OCI-LY1 (cell line): ENCODE data around the gene CELSR1.

ENCODE experiments used
- H2AFZ ChIP-seq: fragments of 200-600 bp; sonication (generic), shearing (Covaris generic); 2 replicates; pipeline ENCODE4 v1.6.0; 2014; ENCODE audit warnings: antibody characterized with exemption, mild to moderate bottlenecking, low read length
- H3F3A ChIP-seq: fragments of 200-600 bp; sonication (generic), shearing (Covaris generic); 2 replicates; pipeline ENCODE4 v1.6.0; 2014; ENCODE audit warnings: mild to moderate bottlenecking, antibody characterized with exemption, low read length, moderate library complexity; ENCODE audit not compliant: insufficient read depth
- H3K27ac ChIP-seq: fragments of 200-600 bp; sonication (generic); 2 replicates; pipeline ENCODE4 v1.5.1; 2014; ENCODE audit warnings: low read length, mixed run types, mild to moderate bottlenecking, low read depth; ENCODE audit not compliant: poor library complexity, severe bottlenecking
- H3K27me3 ChIP-seq: fragments of 200-600 bp; sonication (generic); 2 replicates; pipeline ENCODE4 v1.6.0; 2014; ENCODE audit warnings: antibody characterized with exemption, mild to moderate bottlenecking, low read length, moderate library complexity; ENCODE audit not compliant: insufficient read depth
- H3K36me3 ChIP-seq: fragments of 200-600 bp; sonication (generic); 2 replicates; pipeline ENCODE4 v1.6.1; 2014; ENCODE audit warnings: mild to moderate bottlenecking, antibody characterized with exemption, low read length, moderate library complexity, mixed read lengths; ENCODE audit not compliant: insufficient read depth
- H3K4me1 ChIP-seq: fragments of 200-600 bp; sonication (generic); 2 replicates; pipeline ENCODE4 v1.5.1; 2014; ENCODE audit warnings: mild to moderate bottlenecking, low read length, moderate library complexity; ENCODE audit not compliant: insufficient read depth, severe bottlenecking
- H3K4me2 ChIP-seq: fragments of 200-600 bp; sonication (generic), shearing (Covaris generic); 2 replicates; pipeline ENCODE4 v1.6.1; 2014; ENCODE audit warnings: low read length
- H3K4me3 ChIP-seq: fragments of 200-600 bp; sonication (generic); 2 replicates; pipeline ENCODE4 v1.5.1; 2014; ENCODE audit warnings: low read length, low read depth, mild to moderate bottlenecking, mixed read lengths; ENCODE audit not compliant: poor library complexity, severe bottlenecking
- H3K79me2 ChIP-seq: fragments of 200-600 bp; shearing (Covaris generic); 2 replicates; pipeline ENCODE4 v1.6.1; 2016; ENCODE audit warnings: mixed run types, low read length, mixed read lengths; ENCODE audit not compliant: insufficient read depth
- H3K9ac ChIP-seq: fragments of 200-600 bp; sonication (generic), shearing (Covaris generic); 2 replicates; pipeline ENCODE4 v1.6.1; 2014; ENCODE audit warnings: mild to moderate bottlenecking, low read length, mixed read lengths
- H3K9me2 ChIP-seq: fragments of 200-600 bp; sonication (generic), shearing (Covaris generic); 2 replicates; pipeline ENCODE4 v1.6.1; 2014; ENCODE audit warnings: low read depth, mild to moderate bottlenecking, low read length, mixed read lengths
- H3K9me3 ChIP-seq: fragments of 200-600 bp; shearing (Covaris generic); 2 replicates; pipeline ENCODE4 v1.6.1; 2014; ENCODE audit warnings: low read length, mixed read lengths
- H4K20me1 ChIP-seq: fragments of 200-600 bp; sonication (generic), shearing (Covaris generic); 2 replicates; pipeline ENCODE4 v1.6.0; 2016; ENCODE audit warnings: mild to moderate bottlenecking, low read length; ENCODE audit not compliant: insufficient read depth
- EZH2 ChIP-seq: fragments of 200-600 bp; sonication (generic), shearing (Covaris generic); IDR thresholded peaks from 2 replicates; pipeline ENCODE4 v1.8.0; 2017; ENCODE audit warnings: borderline replicate concordance, mixed run types, mild to moderate bottlenecking, antibody characterized with exemption, low read length, moderate library complexity, mixed read lengths
- TF ChIP-seq, protein P1 (sequence below): fragments of 200-600 bp; sonication (generic), shearing (Covaris generic); IDR thresholded peaks from 2 replicates; pipeline ENCODE4 v1.5.1; 2017; ENCODE audit warnings: mild to moderate bottlenecking, antibody characterized with exemption, low read length, moderate library complexity, mixed read lengths

The CELSR1 gene

DNA sequence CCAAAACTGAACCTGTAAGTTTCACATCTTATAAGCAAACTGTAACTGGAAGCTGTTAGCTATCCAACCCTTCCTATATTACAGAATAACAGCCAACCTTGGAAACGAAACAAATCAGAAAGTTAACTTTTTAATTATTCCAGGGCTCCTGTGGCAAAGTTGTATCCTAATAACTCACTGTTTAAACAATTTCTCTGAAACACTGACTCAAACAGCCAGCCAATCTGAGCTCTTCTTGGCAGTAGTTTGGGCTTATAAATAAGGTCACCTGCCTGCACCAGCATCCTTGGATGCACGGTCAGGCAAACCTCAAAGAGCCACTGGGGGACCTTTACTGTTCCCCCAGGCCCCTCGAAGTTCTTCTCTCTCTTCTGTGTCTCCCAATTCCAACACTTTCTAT lies 5.0 kb downstream of the CELSR1 start:
- Histone ChIP-seq H4K20me1 (no peaks in the 10 kb centered on the region), H3K4me3 (no peak overlapping the region), H3K4me2 (no peak overlapping the region), H3K9ac (no peak overlapping the region), H3K36me3 (no peaks in the 10 kb centered on the region), H3K9me2 (no peaks in the 10 kb centered on the region), H3K79me2 (no peaks in the 10 kb centered on the region), H3K9me3 (no peaks in the 10 kb centered on the region), H3K4me1 (no peaks in the 10 kb centered on the region), H3F3A (no peaks in the 10 kb centered on the region), H3K27me3 (no peaks in the 10 kb centered on the region; the same call in 1 of the 2 replicates), H2AFZ (no peak overlapping the region), H3K27ac (no peak overlapping the region)
- TF ChIP-seq, protein P1, sequence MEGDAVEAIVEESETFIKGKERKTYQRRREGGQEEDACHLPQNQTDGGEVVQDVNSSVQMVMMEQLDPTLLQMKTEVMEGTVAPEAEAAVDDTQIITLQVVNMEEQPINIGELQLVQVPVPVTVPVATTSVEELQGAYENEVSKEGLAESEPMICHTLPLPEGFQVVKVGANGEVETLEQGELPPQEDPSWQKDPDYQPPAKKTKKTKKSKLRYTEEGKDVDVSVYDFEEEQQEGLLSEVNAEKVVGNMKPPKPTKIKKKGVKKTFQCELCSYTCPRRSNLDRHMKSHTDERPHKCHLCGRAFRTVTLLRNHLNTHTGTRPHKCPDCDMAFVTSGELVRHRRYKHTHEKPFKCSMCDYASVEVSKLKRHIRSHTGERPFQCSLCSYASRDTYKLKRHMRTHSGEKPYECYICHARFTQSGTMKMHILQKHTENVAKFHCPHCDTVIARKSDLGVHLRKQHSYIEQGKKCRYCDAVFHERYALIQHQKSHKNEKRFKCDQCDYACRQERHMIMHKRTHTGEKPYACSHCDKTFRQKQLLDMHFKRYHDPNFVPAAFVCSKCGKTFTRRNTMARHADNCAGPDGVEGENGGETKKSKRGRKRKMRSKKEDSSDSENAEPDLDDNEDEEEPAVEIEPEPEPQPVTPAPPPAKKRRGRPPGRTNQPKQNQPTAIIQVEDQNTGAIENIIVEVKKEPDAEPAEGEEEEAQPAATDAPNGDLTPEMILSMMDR = no peak
- TF ChIP-seq EZH2 = no peak

DNA sequence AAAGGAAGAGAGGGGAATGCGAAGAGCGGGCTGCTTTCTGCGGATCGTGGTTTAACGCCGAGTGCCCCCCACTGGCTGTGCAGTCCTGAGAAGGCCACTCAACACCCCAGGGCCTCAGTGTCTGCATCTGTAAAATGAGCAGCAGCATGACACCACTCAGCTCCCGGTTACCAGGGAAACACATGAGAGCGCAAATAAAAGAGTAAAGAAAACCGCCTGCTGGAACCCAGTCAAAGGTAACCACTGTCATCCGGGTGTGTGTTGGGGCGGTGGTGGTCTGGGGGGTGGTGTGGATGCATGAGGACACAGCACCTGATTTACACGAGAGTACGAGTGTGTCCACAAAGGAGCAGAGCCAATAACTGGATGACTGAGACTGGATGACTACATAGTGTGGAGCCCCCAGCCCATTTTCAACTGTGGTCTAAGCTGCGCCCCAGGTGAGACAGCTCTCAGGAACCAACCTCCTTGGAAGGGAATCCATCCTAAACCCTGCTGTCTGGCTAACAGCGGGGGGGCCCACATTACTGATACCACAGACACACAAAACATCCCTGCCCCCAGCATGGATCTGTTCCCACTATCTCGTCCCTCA lies 5.7 kb downstream of the CELSR1 start:
- TF ChIP-seq, protein P1 = no peak
- no peak for TF ChIP-seq EZH2
- H3K27me3 ChIP-seq = no peaks in the 10 kb centered on the region; the same call in 1 of the 2 replicates
- no peaks in the 10 kb centered on the region for H3K9me2 ChIP-seq
- no peaks in the 10 kb centered on the region for H3F3A ChIP-seq
- no peak overlapping the region for H3K4me2 ChIP-seq
- no peaks in the 10 kb centered on the region for H4K20me1 ChIP-seq
- no peaks in the 10 kb centered on the region for H3K36me3 ChIP-seq
- no peaks in the 10 kb centered on the region for H3K9me3 ChIP-seq
- no peak overlapping the region for H3K9ac ChIP-seq
- H3K4me1 ChIP-seq = no peaks in the 10 kb centered on the region
- H3K4me3 ChIP-seq = no peak overlapping the region
- H3K79me2 ChIP-seq = no peaks in the 10 kb centered on the region
- no peak overlapping the region for H3K27ac ChIP-seq
- H2AFZ ChIP-seq = no peak overlapping the region

DNA sequence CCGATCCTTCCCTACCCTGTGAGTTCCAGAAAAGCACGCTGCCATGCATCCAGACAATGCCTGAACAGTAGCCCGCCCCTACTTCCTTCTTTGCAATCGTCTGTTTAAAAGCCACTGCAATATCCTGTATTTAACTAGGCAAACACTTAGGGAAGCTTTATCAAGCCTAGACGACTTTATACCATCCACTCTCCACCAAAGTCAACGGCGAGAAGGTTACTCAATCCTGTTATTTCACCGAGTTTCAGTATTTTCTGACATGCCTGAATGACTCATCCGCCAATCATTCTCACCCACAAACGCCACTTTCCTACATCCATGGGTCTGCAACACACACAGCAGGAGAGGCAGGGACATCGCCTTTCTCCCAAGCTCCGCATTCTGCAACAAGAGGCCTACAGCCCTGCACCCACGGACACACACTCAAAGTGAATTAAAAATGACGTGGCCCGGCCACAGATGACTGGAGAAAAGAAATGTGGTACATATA lies 9.3 kb downstream of the CELSR1 start:
- TF ChIP-seq EZH2 = no peak
- TF ChIP-seq, protein P1 = no peak
- Histone ChIP-seq H4K20me1 (no peaks in the 10 kb centered on the region), H3K79me2 (no peaks in the 10 kb centered on the region), H3K9ac (no peak overlapping the region), H2AFZ (no peak overlapping the region), H3K27me3 (peaks cover 5% of the 10 kb centered on the region; the same call in 1 of the 2 replicates), H3K4me2 (no peak overlapping the region), H3K9me2 (no peaks in the 10 kb centered on the region), H3K4me3 (no peak overlapping the region), H3K4me1 (no peaks in the 10 kb centered on the region), H3K36me3 (no peaks in the 10 kb centered on the region), H3K9me3 (no peaks in the 10 kb centered on the region), H3K27ac (no peak overlapping the region), H3F3A (no peaks in the 10 kb centered on the region)
